ENCODE data around the gene GAS7.

DNA sequence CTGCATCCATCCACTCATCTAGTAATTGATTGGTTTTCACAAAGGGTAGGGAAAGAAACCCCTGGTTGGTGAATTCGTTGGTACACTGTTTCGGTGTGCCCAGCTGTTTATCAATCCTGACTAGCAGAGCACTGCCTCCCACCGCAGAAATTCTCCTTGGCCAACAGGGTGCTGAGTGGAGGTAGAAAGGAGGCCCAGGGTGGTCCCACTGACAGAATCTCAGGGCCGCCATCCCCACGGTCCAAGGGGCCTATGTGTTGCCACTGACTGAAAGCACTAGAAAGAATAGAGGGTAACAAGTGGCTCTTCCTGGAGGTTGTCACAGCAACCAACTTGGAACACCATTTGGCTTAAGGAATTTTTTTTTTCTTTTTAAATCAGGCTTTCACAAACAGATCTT is 284.9 kb downstream of the GAS7 start:
- TF ChIP-seq ZNF282 (IDR thresholded peaks at IDR 0.05; ENCODE audit: partially characterized antibody), result no peak
- TF ChIP-seq, protein P1, sequence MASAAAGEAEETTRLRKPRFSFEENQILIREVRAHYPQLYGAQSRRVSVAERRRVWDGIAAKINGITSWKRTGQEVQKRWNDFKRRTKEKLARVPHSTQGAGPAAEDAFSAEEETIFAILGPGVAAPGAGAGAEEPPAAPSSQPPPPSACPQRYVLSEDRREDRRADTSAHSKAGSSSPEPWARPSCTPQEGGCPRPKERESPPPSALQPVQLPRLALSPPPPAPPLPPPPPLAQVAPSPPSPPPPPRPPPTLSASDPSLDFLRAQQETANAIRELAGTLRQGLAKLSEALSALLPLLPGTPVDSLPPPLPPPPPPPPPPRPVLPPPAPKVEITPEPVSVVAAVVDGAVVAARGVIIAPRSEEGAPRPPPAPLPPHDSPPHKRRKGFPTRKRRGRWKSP (CRISPR knock-in tag; IDR thresholded peaks at IDR 0.05), result no peak
- no peak for TF ChIP-seq SSRP1 (CRISPR knock-in tag; IDR thresholded peaks at IDR 0.05)
- TF ChIP-seq, protein P2, sequence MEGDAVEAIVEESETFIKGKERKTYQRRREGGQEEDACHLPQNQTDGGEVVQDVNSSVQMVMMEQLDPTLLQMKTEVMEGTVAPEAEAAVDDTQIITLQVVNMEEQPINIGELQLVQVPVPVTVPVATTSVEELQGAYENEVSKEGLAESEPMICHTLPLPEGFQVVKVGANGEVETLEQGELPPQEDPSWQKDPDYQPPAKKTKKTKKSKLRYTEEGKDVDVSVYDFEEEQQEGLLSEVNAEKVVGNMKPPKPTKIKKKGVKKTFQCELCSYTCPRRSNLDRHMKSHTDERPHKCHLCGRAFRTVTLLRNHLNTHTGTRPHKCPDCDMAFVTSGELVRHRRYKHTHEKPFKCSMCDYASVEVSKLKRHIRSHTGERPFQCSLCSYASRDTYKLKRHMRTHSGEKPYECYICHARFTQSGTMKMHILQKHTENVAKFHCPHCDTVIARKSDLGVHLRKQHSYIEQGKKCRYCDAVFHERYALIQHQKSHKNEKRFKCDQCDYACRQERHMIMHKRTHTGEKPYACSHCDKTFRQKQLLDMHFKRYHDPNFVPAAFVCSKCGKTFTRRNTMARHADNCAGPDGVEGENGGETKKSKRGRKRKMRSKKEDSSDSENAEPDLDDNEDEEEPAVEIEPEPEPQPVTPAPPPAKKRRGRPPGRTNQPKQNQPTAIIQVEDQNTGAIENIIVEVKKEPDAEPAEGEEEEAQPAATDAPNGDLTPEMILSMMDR (CRISPR knock-in tag; IDR thresholded peaks at IDR 0.05), result no peak
- no peak for TF ChIP-seq RXRB (CRISPR knock-in tag; IDR thresholded peaks at IDR 0.05; ENCODE audit: borderline replicate concordance)
- TF ChIP-seq ZFP62 (CRISPR knock-in tag; IDR thresholded peaks at IDR 0.05), result no peak
- TF ChIP-seq, protein P3, sequence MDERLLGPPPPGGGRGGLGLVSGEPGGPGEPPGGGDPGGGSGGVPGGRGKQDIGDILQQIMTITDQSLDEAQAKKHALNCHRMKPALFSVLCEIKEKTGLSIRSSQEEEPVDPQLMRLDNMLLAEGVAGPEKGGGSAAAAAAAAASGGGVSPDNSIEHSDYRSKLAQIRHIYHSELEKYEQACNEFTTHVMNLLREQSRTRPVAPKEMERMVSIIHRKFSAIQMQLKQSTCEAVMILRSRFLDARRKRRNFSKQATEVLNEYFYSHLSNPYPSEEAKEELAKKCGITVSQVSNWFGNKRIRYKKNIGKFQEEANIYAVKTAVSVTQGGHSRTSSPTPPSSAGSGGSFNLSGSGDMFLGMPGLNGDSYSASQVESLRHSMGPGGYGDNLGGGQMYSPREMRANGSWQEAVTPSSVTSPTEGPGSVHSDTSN (CRISPR knock-in tag; IDR thresholded peaks at IDR 0.05), result no peak
- TF ChIP-seq, protein P4, sequence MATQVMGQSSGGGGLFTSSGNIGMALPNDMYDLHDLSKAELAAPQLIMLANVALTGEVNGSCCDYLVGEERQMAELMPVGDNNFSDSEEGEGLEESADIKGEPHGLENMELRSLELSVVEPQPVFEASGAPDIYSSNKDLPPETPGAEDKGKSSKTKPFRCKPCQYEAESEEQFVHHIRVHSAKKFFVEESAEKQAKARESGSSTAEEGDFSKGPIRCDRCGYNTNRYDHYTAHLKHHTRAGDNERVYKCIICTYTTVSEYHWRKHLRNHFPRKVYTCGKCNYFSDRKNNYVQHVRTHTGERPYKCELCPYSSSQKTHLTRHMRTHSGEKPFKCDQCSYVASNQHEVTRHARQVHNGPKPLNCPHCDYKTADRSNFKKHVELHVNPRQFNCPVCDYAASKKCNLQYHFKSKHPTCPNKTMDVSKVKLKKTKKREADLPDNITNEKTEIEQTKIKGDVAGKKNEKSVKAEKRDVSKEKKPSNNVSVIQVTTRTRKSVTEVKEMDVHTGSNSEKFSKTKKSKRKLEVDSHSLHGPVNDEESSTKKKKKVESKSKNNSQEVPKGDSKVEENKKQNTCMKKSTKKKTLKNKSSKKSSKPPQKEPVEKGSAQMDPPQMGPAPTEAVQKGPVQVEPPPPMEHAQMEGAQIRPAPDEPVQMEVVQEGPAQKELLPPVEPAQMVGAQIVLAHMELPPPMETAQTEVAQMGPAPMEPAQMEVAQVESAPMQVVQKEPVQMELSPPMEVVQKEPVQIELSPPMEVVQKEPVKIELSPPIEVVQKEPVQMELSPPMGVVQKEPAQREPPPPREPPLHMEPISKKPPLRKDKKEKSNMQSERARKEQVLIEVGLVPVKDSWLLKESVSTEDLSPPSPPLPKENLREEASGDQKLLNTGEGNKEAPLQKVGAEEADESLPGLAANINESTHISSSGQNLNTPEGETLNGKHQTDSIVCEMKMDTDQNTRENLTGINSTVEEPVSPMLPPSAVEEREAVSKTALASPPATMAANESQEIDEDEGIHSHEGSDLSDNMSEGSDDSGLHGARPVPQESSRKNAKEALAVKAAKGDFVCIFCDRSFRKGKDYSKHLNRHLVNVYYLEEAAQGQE (IDR thresholded peaks at IDR 0.05; ENCODE audit: borderline replicate concordance in 1 of 2, low read depth in 1 of 2, low read length in 2 of 2), result no peak
- TF ChIP-seq, protein P5, sequence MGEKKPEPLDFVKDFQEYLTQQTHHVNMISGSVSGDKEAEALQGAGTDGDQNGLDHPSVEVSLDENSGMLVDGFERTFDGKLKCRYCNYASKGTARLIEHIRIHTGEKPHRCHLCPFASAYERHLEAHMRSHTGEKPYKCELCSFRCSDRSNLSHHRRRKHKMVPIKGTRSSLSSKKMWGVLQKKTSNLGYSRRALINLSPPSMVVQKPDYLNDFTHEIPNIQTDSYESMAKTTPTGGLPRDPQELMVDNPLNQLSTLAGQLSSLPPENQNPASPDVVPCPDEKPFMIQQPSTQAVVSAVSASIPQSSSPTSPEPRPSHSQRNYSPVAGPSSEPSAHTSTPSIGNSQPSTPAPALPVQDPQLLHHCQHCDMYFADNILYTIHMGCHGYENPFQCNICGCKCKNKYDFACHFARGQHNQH (CRISPR knock-in tag; IDR thresholded peaks at IDR 0.05), result no peak
- TF ChIP-seq MTA3 (CRISPR knock-in tag; IDR thresholded peaks at IDR 0.05), result no peak
- TF ChIP-seq ETV6 (CRISPR knock-in tag; conservative IDR thresholded peaks at IDR 0.05), result no peak
